Subcutaneous abdominal adipose tissue (tissue), 5 donors: ENCODE measurements around the gene PPID.

ENCODE experiments used
- H3K27ac ChIP-seq: one replicate; pipeline ENCODE4 v1.7.0; 2013; ENCODE audit warnings: low read depth, mild to moderate bottlenecking, inconsistent platforms, low read length, moderate library complexity
- H3K27me3 ChIP-seq, 5 donors: one replicate each; pipeline ENCODE4 v1.7.0; 2013; ENCODE audit warnings: low read length in 5 of 5, inconsistent platforms in 1 of 5; ENCODE audit not compliant: control insufficient read depth in 5 of 5, insufficient read depth in 4 of 5
- H3K36me3 ChIP-seq, 5 donors: one replicate each; pipeline ENCODE4 v1.7.0; 2013; ENCODE audit warnings: low read length in 5 of 5; ENCODE audit not compliant: control insufficient read depth in 5 of 5, insufficient read depth in 5 of 5
- H3K4me1 ChIP-seq, 5 donors: one replicate each; pipeline ENCODE4 v1.7.0; 2013; ENCODE audit warnings: low read length in 5 of 5, mild to moderate bottlenecking in 3 of 5, moderate library complexity in 1 of 5; ENCODE audit not compliant: control insufficient read depth in 5 of 5, insufficient read depth in 5 of 5
- H3K4me3 ChIP-seq, 5 donors: one replicate each; pipeline ENCODE4 v1.7.0; 2013; ENCODE audit warnings: low read length in 5 of 5, low read depth in 1 of 5
- H3K9ac ChIP-seq, 5 donors: one replicate each; pipeline ENCODE4 v1.7.0; 2013; ENCODE audit warnings: low read length in 5 of 5, mild to moderate bottlenecking in 4 of 5, moderate library complexity in 3 of 5
- H3K9me3 ChIP-seq, 5 donors: one replicate each; pipeline ENCODE4 v1.7.0; 2013; ENCODE audit warnings: low read length in 5 of 5; ENCODE audit not compliant: control insufficient read depth in 5 of 5
- donor health status: healthy.
- donor health status: healthy.
- donor health status: healthy.
- donor health status: healthy.
- donor health status: healthy.

PPID gene

DNA sequence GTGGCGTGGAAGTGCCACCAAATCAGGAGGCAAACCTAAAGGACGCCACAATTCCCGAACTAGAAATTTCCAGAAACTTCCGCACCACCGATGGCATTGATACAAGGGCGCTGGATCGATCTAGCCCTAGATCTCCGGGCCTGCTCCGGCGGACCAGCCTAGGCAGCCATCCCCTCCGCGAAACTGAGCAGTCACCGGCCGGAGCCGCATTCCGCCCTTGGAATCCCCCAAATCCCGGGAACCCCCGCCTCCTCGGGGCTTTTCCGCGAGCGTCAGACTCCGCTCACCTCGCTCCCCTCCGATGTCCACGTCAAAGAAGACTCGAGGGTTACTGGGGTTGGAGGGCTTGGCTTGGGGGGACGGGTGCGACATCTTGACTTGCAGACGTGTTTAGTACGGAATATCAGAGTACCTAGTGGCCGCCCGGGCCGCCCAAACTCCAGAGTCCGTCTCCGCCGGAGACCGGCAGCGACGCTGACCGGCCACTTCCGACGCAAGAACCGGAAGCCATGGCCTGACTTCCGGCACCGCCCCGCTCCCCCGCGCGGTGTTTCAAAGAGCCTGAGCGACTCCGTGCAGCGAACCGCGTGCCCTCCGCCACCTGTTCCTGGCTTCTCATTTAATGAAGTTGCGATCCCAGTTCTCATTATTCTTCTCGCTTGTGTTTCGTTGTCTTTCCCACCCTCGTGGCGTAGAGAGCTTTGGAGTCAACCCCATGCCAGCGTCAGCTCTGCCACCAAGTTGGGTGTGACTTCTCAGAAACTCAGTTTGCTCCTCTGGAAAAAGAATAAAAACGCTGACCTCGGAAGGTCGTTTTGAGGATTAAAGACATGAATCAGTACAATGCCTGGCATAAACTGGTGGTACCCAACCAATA is at the start of gene PPID:
TSS of gene PPID (minus strand) at position 480 of the 877 bp plus-strand sequence. CDS start at position 372, 108 bp downstream.
- Histone ChIP-seq H3K4me3 (peak within 1 kb of the TSS; percentile 80 to 95 (median 92)), H3K9ac (peak within 1 kb of the TSS; percentile 91 to 98 (median 96)), H3K36me3 (peaks cover 13 to 27% (median 16%) of the 10 kb centered on the region in 5 donors), H3K27ac (peak within 1 kb of the TSS; percentile 99), H3K9me3 (no peaks in the 10 kb centered on the region), H3K27me3 (no peaks in the 10 kb centered on the region), H3K4me1 (peaks cover 3 to 22% (median 18%) of the 10 kb centered on the region in 5 donors)

- no peaks in the 10 kb centered on the region for H3K36me3 ChIP-seq
- H3K4me1 ChIP-seq, result peaks cover 5 to 60% (median 48%) of the 10 kb centered on the region in 5 donors
- no peaks in the 10 kb centered on the region for H3K9me3 ChIP-seq
- no peak overlapping the region for H3K9ac ChIP-seq
- H3K27ac ChIP-seq, result peak overlapping the region; percentile 39
- no peaks in the 10 kb centered on the region for H3K27me3 ChIP-seq
- peak overlapping the region in 3 of 5 donors; percentile 86 to 92 (median 89) for H3K4me3 ChIP-seq
Measured at GRCh38 chr4:158771776-158772175, 48.6 kb upstream of the PPID start.

DNA sequence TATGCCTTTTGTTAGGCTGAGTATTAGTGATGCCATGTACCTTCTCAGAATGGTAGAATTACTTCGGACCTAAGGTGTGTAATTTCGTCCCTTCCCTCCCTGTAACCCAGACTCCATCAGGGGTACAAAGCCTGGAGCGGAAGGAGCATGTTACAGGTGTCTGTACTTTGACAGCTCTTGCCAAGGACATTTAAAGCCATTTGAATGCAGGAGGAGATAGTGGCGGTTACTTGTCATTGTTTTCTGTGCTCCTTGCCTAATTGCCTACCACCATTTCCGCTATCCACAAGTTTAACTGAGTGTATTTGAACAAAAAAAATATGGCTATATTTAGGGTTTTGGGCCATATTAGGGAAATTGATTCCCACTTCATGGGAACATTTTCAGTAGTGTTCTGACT is 47.5 kb upstream of the PPID start:
- H3K9ac ChIP-seq, result peak overlapping the region in 1 of 5 donors; percentile 89
- H3K4me3 ChIP-seq, result peak overlapping the region; percentile 86 to 94 (median 90)
- no peaks in the 10 kb centered on the region for H3K9me3 ChIP-seq
- peaks cover 5 to 56% (median 48%) of the 10 kb centered on the region in 5 donors for H3K4me1 ChIP-seq
- no peaks in the 10 kb centered on the region for H3K36me3 ChIP-seq
- peak overlapping the region; percentile 39 for H3K27ac ChIP-seq
- H3K27me3 ChIP-seq, result no peaks in the 10 kb centered on the region

GRCh38 chr4:158769175-158769921 is 46.2 kb upstream of the PPID start:
- H3K9me3 ChIP-seq, result no peaks in the 10 kb centered on the region
- peaks cover 0 to 43% (median 36%) of the 10 kb centered on the region in 5 donors for H3K4me1 ChIP-seq
- H3K36me3 ChIP-seq, result no peaks in the 10 kb centered on the region
- peak overlapping the region; percentile 90 for H3K27ac ChIP-seq
- peak overlapping the region; percentile 75 to 99 (median 90) for H3K9ac ChIP-seq
- no peaks in the 10 kb centered on the region for H3K27me3 ChIP-seq
- H3K4me3 ChIP-seq, result peak overlapping the region; percentile 86 to 94 (median 90)

GRCh38 chr4:158768555-158769174 is 45.5 kb upstream of the PPID start, which contains the start of gene FNIP2:
TSS of gene FNIP2 (plus strand) at chr4:158769026. CDS start at chr4:158769213, 187 bp downstream.
- Histone ChIP-seq H3K4me3 (peak within 1 kb of the TSS; percentile 86 to 94 (median 90)), H3K4me1 (peaks cover 0 to 43% (median 36%) of the 10 kb centered on the region in 5 donors), H3K27me3 (no peaks in the 10 kb centered on the region), H3K9ac (peak within 1 kb of the TSS; percentile 75 to 99 (median 90)), H3K36me3 (no peaks in the 10 kb centered on the region), H3K9me3 (no peaks in the 10 kb centered on the region), H3K27ac (peak within 1 kb of the TSS; percentile 93)

- no peaks in the 10 kb centered on the region for H3K27me3 ChIP-seq
- peak overlapping the region; percentile 93 for H3K27ac ChIP-seq
- H3K4me1 ChIP-seq, result peaks cover 0 to 39% (median 36%) of the 10 kb centered on the region in 5 donors
Measured at GRCh38 chr4:158767451-158767850, 44.3 kb upstream of the PPID start.

DNA sequence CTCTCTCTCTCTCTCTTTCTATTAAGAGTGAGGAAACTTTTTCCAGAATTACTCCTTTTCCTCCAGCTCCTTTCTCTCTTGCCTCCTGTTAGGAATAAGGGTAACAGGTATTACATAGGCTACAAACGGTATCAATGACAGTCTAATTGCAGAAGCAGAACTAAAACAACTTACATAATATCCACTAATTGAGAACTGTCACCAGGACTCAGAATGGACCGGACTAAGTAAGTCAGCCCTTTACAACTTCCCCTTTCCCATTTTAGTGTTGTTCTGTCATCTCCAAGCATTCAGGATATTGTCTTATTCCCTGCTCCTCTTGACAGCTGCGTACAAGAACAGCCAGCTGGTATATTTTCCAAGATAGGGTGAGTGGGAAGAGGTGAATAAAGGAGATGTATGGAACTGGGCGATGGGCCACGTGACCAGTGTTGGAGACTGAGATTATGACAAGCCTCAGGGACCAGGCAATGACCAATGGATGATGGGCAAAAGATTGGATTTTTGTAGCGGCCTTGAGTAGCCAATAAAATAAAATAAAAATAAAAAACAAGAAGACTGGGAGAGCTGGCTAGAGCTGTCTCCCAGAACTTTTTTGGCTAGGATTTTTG is 43.3 kb upstream of the PPID start:
- H3K9me3 ChIP-seq, result no peaks in the 10 kb centered on the region
- H3K27me3 ChIP-seq, result no peaks in the 10 kb centered on the region
- H3K9ac ChIP-seq, result no peak overlapping the region
- H3K4me3 ChIP-seq, result no peak overlapping the region
- H3K4me1 ChIP-seq, result peaks cover 0 to 31% (median 29%) of the 10 kb centered on the region in 5 donors
- H3K36me3 ChIP-seq, result no peaks in the 10 kb centered on the region
- H3K27ac ChIP-seq, result no peak overlapping the region

More at GRCh38 chr4:158767451-158767850, 44.3 kb upstream of the PPID start:
- Histone ChIP-seq H3K9me3 (no peaks in the 10 kb centered on the region), H3K9ac (no peak overlapping the region), H3K36me3 (no peaks in the 10 kb centered on the region), H3K4me3 (no peak overlapping the region)

DNA sequence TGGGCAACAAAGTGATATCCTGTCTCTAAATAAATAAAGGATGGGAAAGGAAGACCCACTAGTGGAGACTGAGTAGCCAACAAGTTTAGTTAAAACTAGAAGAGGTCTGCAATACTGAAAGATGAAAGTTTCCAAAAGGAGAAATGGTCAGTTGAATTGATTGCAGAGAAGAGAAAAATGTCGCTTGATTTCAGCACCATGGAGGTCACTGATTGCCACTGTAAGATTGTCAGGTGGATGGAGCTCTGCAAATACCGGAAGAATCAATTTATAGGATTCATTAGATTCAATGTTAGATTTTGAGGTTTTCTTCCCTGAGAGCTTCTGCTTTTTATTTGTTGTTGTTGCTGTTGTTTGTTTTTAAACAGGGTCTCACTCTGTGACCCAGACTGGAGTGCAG is 40.3 kb upstream of the PPID start:
- Histone ChIP-seq H3K9ac (no peak overlapping the region), H3K4me3 (no peak overlapping the region), H3K4me1 (peaks cover 0 to 11% (median 9%) of the 10 kb centered on the region in 5 donors), H3K27ac (no peak overlapping the region), H3K27me3 (no peaks in the 10 kb centered on the region), H3K9me3 (no peaks in the 10 kb centered on the region), H3K36me3 (no peaks in the 10 kb centered on the region)

- Histone ChIP-seq H3K9me3 (no peaks in the 10 kb centered on the region), H3K27ac (no peak overlapping the region), H3K36me3 (no peaks in the 10 kb centered on the region), H3K27me3 (no peaks in the 10 kb centered on the region), H3K9ac (no peak overlapping the region), H3K4me1 (peaks cover 0 to 4% (median 4%) of the 10 kb centered on the region in 5 donors), H3K4me3 (no peak overlapping the region)
Measured at GRCh38 chr4:158762553-158762952, 39.4 kb upstream of the PPID start.
